HL-60 (cell line): ENCODE results near the gene CHST2.

ENCODE experiments used
- DNase-seq, 2 experiments: peaks; one replicate each; pipeline ENCODE4 v3.0.0-alpha.2; 2010 to 2020; ENCODE audit warnings: low read depth in 1 of 2, low spot score in 1 of 2
- H3K27ac ChIP-seq: fragments of 250-450 bp; sonication (Bioruptor Pico); replicated peaks from 2 replicates; pipeline ENCODE4 v1.5.1; 2020; ENCODE audit warnings: mild to moderate bottlenecking, moderate library complexity
- H3K27me3 ChIP-seq: fragments of 250-450 bp; sonication (Bioruptor Pico); 2 replicates; pipeline ENCODE4 v1.5.1; 2021; ENCODE audit warnings: mild to moderate bottlenecking, moderate library complexity; ENCODE audit not compliant: insufficient read depth, poor library complexity, severe bottlenecking
- H3K4me3 ChIP-seq: replicated peaks from 2 replicates; pipeline ENCODE4 v1.5.1; 2011; ENCODE audit warnings: mild to moderate bottlenecking, control low read depth, low read length; ENCODE audit not compliant: insufficient read depth
- GABPA ChIP-seq: IDR thresholded peaks from 2 replicates; pipeline ENCODE4 v1.6.1; 2012; ENCODE audit warnings: low read depth
- POLR2AphosphoS5 ChIP-seq: IDR thresholded peaks from 2 replicates; pipeline ENCODE4 v1.6.1; 2012; ENCODE audit warnings: low read depth
- SPI1 ChIP-seq: IDR thresholded peaks from 2 replicates; pipeline ENCODE4 v1.6.1; 2012; ENCODE audit warnings: low read depth, mild to moderate bottlenecking, borderline replicate concordance
- TF ChIP-seq, protein P1 (sequence below): IDR thresholded peaks from one replicate; pipeline ENCODE4 v1.5.1; 2011; ENCODE audit warnings: low read length, control low read depth, inconsistent platforms; ENCODE audit not compliant: insufficient read depth
- TF ChIP-seq, protein P2 (sequence below): IDR thresholded peaks from 2 replicates; pipeline ENCODE4 v1.6.1; 2012; ENCODE audit warnings: low read depth; ENCODE audit not compliant: insufficient replicate concordance

The CHST2 gene

DNA sequence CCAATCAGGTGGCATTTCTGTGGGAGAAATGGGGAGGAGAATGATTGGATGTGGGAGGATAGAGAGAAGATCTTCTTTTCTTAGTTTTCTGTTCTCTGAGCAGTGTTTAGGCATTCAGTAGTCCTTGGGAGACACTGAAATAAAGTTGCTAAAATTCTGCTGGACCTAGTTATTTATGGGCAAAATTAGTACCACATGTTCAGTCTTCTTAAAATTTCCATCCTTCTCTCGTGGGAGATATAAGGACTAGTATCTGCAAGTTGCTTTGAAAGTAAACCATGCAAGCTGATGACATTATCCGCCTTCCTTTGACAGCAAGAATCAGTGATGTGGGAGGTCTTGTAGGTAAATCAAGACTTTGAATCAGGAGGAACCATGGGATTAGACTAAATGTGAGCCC lies 19.9 kb upstream of the CHST2 start:
- Histone ChIP-seq H3K4me3 (no peak overlapping the region), H3K27me3 (peaks cover 3% of the 10 kb centered on the region), H3K27ac (no peak overlapping the region)
- no peak for DNase-seq
- TF ChIP-seq GABPA (no peak), SPI1 (no peak), POLR2AphosphoS5 (no peak)
- TF ChIP-seq, protein P1, sequence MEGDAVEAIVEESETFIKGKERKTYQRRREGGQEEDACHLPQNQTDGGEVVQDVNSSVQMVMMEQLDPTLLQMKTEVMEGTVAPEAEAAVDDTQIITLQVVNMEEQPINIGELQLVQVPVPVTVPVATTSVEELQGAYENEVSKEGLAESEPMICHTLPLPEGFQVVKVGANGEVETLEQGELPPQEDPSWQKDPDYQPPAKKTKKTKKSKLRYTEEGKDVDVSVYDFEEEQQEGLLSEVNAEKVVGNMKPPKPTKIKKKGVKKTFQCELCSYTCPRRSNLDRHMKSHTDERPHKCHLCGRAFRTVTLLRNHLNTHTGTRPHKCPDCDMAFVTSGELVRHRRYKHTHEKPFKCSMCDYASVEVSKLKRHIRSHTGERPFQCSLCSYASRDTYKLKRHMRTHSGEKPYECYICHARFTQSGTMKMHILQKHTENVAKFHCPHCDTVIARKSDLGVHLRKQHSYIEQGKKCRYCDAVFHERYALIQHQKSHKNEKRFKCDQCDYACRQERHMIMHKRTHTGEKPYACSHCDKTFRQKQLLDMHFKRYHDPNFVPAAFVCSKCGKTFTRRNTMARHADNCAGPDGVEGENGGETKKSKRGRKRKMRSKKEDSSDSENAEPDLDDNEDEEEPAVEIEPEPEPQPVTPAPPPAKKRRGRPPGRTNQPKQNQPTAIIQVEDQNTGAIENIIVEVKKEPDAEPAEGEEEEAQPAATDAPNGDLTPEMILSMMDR: no peak
- TF ChIP-seq, protein P2, sequence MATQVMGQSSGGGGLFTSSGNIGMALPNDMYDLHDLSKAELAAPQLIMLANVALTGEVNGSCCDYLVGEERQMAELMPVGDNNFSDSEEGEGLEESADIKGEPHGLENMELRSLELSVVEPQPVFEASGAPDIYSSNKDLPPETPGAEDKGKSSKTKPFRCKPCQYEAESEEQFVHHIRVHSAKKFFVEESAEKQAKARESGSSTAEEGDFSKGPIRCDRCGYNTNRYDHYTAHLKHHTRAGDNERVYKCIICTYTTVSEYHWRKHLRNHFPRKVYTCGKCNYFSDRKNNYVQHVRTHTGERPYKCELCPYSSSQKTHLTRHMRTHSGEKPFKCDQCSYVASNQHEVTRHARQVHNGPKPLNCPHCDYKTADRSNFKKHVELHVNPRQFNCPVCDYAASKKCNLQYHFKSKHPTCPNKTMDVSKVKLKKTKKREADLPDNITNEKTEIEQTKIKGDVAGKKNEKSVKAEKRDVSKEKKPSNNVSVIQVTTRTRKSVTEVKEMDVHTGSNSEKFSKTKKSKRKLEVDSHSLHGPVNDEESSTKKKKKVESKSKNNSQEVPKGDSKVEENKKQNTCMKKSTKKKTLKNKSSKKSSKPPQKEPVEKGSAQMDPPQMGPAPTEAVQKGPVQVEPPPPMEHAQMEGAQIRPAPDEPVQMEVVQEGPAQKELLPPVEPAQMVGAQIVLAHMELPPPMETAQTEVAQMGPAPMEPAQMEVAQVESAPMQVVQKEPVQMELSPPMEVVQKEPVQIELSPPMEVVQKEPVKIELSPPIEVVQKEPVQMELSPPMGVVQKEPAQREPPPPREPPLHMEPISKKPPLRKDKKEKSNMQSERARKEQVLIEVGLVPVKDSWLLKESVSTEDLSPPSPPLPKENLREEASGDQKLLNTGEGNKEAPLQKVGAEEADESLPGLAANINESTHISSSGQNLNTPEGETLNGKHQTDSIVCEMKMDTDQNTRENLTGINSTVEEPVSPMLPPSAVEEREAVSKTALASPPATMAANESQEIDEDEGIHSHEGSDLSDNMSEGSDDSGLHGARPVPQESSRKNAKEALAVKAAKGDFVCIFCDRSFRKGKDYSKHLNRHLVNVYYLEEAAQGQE: no peak

DNA sequence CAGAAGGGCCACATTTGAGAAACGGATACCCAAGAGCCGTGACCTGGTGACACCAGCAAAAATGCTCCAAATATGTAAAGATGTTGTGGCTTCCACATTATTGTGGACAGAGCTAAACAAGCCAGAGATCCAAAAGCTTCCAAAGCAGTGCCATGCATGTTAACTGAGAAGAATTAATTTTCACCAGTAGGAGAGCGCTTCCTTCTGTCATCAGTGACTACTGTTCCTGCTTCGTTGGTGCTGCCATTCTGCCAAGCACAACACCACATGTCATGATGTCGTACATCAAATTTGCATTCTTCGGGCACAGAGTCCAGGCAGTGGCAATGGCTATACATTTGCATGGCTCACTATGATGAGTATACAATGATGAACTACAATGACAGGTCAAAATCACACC lies 19.1 kb upstream of the CHST2 start:
- DNase-seq: no peak
- H3K4me3 ChIP-seq: no peak overlapping the region
- H3K27ac ChIP-seq: no peak overlapping the region
- TF ChIP-seq, protein P1: no peak
- no peak for TF ChIP-seq GABPA
- TF ChIP-seq, protein P2: no peak
- no peak for TF ChIP-seq SPI1
- TF ChIP-seq POLR2AphosphoS5: no peak
- peaks cover 3% of the 10 kb centered on the region for H3K27me3 ChIP-seq

DNA sequence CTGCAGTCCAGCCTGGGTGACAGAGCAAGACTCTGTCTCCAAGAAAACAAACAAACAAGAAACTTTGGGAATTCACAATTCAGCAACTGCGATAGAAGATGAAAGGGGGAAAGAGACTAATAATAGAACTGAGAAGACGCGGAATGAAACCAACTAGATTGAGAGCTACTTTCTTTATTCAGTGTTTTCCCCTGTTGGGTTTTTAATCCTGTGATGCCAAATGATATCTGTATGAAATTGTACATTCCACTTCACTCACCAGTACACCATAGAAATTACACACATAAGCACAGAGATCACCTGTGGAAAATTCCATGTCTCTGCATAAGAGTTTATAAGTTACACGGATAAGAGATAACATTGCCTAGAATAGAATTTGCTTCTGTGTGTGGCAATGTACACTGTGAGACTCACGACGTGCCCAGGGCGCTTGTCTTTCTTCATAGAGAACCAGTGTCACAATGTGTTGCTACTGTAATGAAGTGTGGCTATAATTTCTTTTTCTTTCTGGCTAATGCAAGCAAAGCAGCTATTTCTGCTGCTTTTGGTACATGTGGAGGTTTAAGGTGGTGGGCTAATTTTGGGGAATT lies 17.7 kb upstream of the CHST2 start:
- no peak for DNase-seq
- H3K4me3 ChIP-seq: no peak overlapping the region
- no peak overlapping the region for H3K27ac ChIP-seq
- TF ChIP-seq, protein P2: no peak
- TF ChIP-seq POLR2AphosphoS5: no peak
- TF ChIP-seq, protein P1: no peak
- no peak for TF ChIP-seq GABPA
- no peak for TF ChIP-seq SPI1
- peaks cover 3% of the 10 kb centered on the region for H3K27me3 ChIP-seq
